ENCODE measurements around the gene UFSP1. TPM values are rescaled to one million over a fixed set of nuclear protein-coding genes. Genes with fewer than 3 reads are reported as not detected.

UFSP1 gene
- total RNA-seq, 6 experiments from 2014 or later, result 3.2 to 3.6 (median 3.5) TPM

- peak overlapping the region; percentile 61 for H3K27ac Mint-ChIP-seq
- peaks cover 34% of the 10 kb centered on the region for H3K4me1 Mint-ChIP-seq (ENCODE audit: low read depth)
- H3K27me3 Mint-ChIP-seq (ENCODE audit: insufficient read depth), result peaks cover 10% of the 10 kb centered on the region
- no peak for DNase-seq
- peak overlapping the region; percentile 80 for H3K4me3 Mint-ChIP-seq
- peaks cover 55% of the 10 kb centered on the region for H3K36me3 Mint-ChIP-seq (ENCODE audit: low read depth)
- no peaks in the 10 kb centered on the region for H3K9me3 Mint-ChIP-seq
- TF ChIP-seq, protein P1, sequence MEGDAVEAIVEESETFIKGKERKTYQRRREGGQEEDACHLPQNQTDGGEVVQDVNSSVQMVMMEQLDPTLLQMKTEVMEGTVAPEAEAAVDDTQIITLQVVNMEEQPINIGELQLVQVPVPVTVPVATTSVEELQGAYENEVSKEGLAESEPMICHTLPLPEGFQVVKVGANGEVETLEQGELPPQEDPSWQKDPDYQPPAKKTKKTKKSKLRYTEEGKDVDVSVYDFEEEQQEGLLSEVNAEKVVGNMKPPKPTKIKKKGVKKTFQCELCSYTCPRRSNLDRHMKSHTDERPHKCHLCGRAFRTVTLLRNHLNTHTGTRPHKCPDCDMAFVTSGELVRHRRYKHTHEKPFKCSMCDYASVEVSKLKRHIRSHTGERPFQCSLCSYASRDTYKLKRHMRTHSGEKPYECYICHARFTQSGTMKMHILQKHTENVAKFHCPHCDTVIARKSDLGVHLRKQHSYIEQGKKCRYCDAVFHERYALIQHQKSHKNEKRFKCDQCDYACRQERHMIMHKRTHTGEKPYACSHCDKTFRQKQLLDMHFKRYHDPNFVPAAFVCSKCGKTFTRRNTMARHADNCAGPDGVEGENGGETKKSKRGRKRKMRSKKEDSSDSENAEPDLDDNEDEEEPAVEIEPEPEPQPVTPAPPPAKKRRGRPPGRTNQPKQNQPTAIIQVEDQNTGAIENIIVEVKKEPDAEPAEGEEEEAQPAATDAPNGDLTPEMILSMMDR (IDR thresholded peaks at IDR 0.05), result no peak
Measured at GRCh38 chr7:100887516-100888290, 1.8 kb downstream of the UFSP1 start.

DNA sequence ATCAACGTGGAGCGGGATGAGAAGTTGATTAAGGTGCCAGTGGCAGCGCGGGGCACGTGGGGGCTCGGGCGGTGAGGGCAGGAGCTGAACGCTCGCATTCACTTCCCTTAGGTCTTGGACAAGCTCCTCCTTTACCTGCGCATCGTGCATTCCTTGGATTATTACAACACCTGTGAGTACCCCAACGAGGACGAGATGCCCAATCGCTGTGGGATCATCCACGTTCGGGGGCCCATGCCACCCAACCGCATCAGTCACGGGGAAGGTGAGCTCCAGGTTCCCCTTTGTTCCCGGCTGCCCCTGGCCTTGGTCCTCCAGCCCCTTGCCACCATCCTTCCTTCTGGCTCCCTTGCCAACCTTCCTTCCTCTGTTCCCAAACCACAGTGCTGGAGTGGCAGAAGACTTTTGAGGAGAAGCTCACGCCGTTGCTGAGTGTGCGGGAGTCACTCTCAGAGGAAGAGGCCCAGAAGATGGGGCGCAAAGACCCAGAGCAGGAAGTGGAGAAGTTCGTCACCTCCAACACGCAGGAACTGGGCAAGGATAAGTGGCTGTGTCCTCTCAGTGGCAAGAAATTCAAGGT lies 2.5 kb downstream of the UFSP1 start:
- Mint-ChIP-seq H3K27me3 (ENCODE audit: insufficient read depth) (peaks cover 10% of the 10 kb centered on the region), H3K4me3 (no peak overlapping the region), H3K4me1 (ENCODE audit: low read depth) (peaks cover 34% of the 10 kb centered on the region), H3K9me3 (no peaks in the 10 kb centered on the region), H3K27ac (peak overlapping the region; percentile 48), H3K36me3 (ENCODE audit: low read depth) (peaks cover 55% of the 10 kb centered on the region)
- DNase-seq, result no peak
- TF ChIP-seq, protein P1 (IDR thresholded peaks at IDR 0.05), result no peak

- Mint-ChIP-seq H3K36me3 (ENCODE audit: low read depth) (peaks cover 58% of the 10 kb centered on the region), H3K4me3 (no peak overlapping the region), H3K27ac (no peak overlapping the region)
Measured at GRCh38 chr7:100886142-100886935, 3.2 kb downstream of the UFSP1 start.

GRCh38 chr7:100885440-100886141 lies 3.9 kb downstream of the UFSP1 start:
- H3K27me3 Mint-ChIP-seq (ENCODE audit: insufficient read depth), result peaks cover 8% of the 10 kb centered on the region
- peaks cover 23% of the 10 kb centered on the region for H3K4me1 Mint-ChIP-seq (ENCODE audit: low read depth)
- no peak overlapping the region for H3K27ac Mint-ChIP-seq
- no peak overlapping the region for H3K4me3 Mint-ChIP-seq
- TF ChIP-seq, protein P1 (IDR thresholded peaks at IDR 0.05), result no peak
- H3K36me3 Mint-ChIP-seq (ENCODE audit: low read depth), result peaks cover 62% of the 10 kb centered on the region
- no peak for DNase-seq
- no peaks in the 10 kb centered on the region for H3K9me3 Mint-ChIP-seq

More at GRCh38 chr7:100886142-100886935, 3.2 kb downstream of the UFSP1 start:
- Mint-ChIP-seq H3K9me3 (no peaks in the 10 kb centered on the region), H3K4me1 (ENCODE audit: low read depth) (peaks cover 28% of the 10 kb centered on the region), H3K27me3 (ENCODE audit: insufficient read depth) (peaks cover 8% of the 10 kb centered on the region)
- TF ChIP-seq, protein P1 (IDR thresholded peaks at IDR 0.05), result no peak
- DNase-seq, result no peak

GRCh38 chr7:100884736-100885439 lies 4.6 kb downstream of the UFSP1 start:
- Mint-ChIP-seq H3K4me3 (no peak overlapping the region), H3K36me3 (ENCODE audit: low read depth) (peaks cover 66% of the 10 kb centered on the region), H3K4me1 (ENCODE audit: low read depth) (peaks cover 19% of the 10 kb centered on the region), H3K27me3 (ENCODE audit: insufficient read depth) (peaks cover 8% of the 10 kb centered on the region), H3K27ac (peak overlapping the region; percentile 56), H3K9me3 (no peaks in the 10 kb centered on the region)
- TF ChIP-seq, protein P1 (IDR thresholded peaks at IDR 0.05), result no peak
- DNase-seq, result no peak
